Measurements from ENCODE around the gene AURKAIP1. TPM values are rescaled to one million over a fixed set of nuclear protein-coding genes. Genes with fewer than 3 reads are reported as not detected.

The AURKAIP1 gene
- total and polyA plus RNA-seq, 2 donors from 2014 or later, result 111 to 359 TPM

- TF ChIP-seq CTCF (IDR thresholded peaks at IDR 0.05; ENCODE audit: borderline replicate concordance, extremely low read depth, insufficient read depth), result no peak
- Histone ChIP-seq H3K27ac (ENCODE audit: low read depth in 2 of 2, low read length in 2 of 2) (no peak overlapping the region), H3K27me3 (ENCODE audit: control insufficient read depth, insufficient read depth, low read length) (no peaks in the 10 kb centered on the region), H3K4me3 (ENCODE audit: low read length in 3 of 3) (no peak overlapping the region), H3K9ac (ENCODE audit: low read length in 3 of 3) (no peak overlapping the region), H3K4me1 (ENCODE audit: control insufficient read depth in 2 of 3, insufficient read depth in 2 of 3, low read depth in 1 of 3, low read length in 3 of 3) (peaks cover 0 to 24% (median 0%) of the 10 kb centered on the region in 3 donors), H3K9me3 (ENCODE audit: control insufficient read depth in 2 of 3, insufficient read depth in 1 of 3, low read length in 3 of 3) (no peaks in the 10 kb centered on the region), H3K36me3 (ENCODE audit: control insufficient read depth in 2 of 3, insufficient read depth in 3 of 3, low read length in 3 of 3) (peaks cover 0 to under 1% (median 0%) of the 10 kb centered on the region in 3 donors)
- FAIRE-seq (no peak), DNase-seq (no peak)
- intact Hi-C loops (cut with DNase I), result no loop called here
Measured at GRCh38 chr1:1346501-1346890, 28.5 kb downstream of the AURKAIP1 start.

- Histone ChIP-seq H3K9ac (ENCODE audit: low read length in 3 of 3) (no peak overlapping the region), H3K36me3 (ENCODE audit: control insufficient read depth in 2 of 3, insufficient read depth in 3 of 3, low read length in 3 of 3) (peaks cover 4 to 5% (median 5%) of the 10 kb centered on the region in 3 donors), H3K27me3 (ENCODE audit: control insufficient read depth, insufficient read depth, low read length) (no peaks in the 10 kb centered on the region), H3K27ac (ENCODE audit: low read depth in 2 of 2, low read length in 2 of 2) (no peak overlapping the region), H3K9me3 (ENCODE audit: control insufficient read depth in 2 of 3, insufficient read depth in 1 of 3, low read length in 3 of 3) (no peaks in the 10 kb centered on the region), H3K4me1 (ENCODE audit: control insufficient read depth in 2 of 3, insufficient read depth in 2 of 3, low read depth in 1 of 3, low read length in 3 of 3) (peaks cover 0 to 24% (median 0%) of the 10 kb centered on the region in 3 donors), H3K4me3 (ENCODE audit: low read length in 3 of 3) (no peak overlapping the region)
- no peak for DNase-seq
- TF ChIP-seq CTCF (IDR thresholded peaks at IDR 0.05; ENCODE audit: borderline replicate concordance, extremely low read depth, insufficient read depth), result no peak
- no peak for FAIRE-seq
- intact Hi-C loops (cut with DNase I), result no loop called here
Measured at GRCh38 chr1:1345860-1346500, 29.0 kb downstream of the AURKAIP1 start.

- no peaks in the 10 kb centered on the region for H3K9me3 ChIP-seq (ENCODE audit: control insufficient read depth in 2 of 3, insufficient read depth in 1 of 3, low read length in 3 of 3)
- no peak overlapping the region for H3K9ac ChIP-seq (ENCODE audit: low read length in 3 of 3)
- no peak overlapping the region for H3K27ac ChIP-seq (ENCODE audit: low read depth in 2 of 2, low read length in 2 of 2)
- no peak for FAIRE-seq
- H3K4me1 ChIP-seq (ENCODE audit: control insufficient read depth in 2 of 3, insufficient read depth in 2 of 3, low read depth in 1 of 3, low read length in 3 of 3), result peaks cover 0 to 24% (median 0%) of the 10 kb centered on the region in 3 donors
- peaks cover 4 to 11% (median 11%) of the 10 kb centered on the region in 3 donors for H3K36me3 ChIP-seq (ENCODE audit: control insufficient read depth in 2 of 3, insufficient read depth in 3 of 3, low read length in 3 of 3)
- TF ChIP-seq CTCF (IDR thresholded peaks at IDR 0.05; ENCODE audit: borderline replicate concordance, extremely low read depth, insufficient read depth), result no peak
- intact Hi-C loops (cut with DNase I), result no loop called here
- DNase-seq, result no peak
- H3K4me3 ChIP-seq (ENCODE audit: low read length in 3 of 3), result no peak overlapping the region
- H3K27me3 ChIP-seq (ENCODE audit: control insufficient read depth, insufficient read depth, low read length), result no peaks in the 10 kb centered on the region
Measured at GRCh38 chr1:1345384-1345783, 29.6 kb downstream of the AURKAIP1 start.

All from kidney (tissue), 14 donors.